Choroid plexus epithelial cell (primary cell): ENCODE data around the gene DRC7.
"Not testable (repeated sequence)": the region's sequence is repeated elsewhere in the genome, so short reads cannot be mapped to it uniquely, and the experiment has no call there.

Source experiments
- DNase-seq: peaks from one replicate; pipeline ENCODE4 v3.0.0-alpha.2; 2010; ENCODE audit warnings: low read depth
- H3K4me3 ChIP-seq: 2 replicates; pipeline ENCODE4 v1.5.1; 2011; ENCODE audit warnings: low read depth, mild to moderate bottlenecking, control low read depth, low read length, moderate library complexity
- TF ChIP-seq, protein P1 (sequence below): conservative IDR thresholded peaks from 2 replicates; pipeline ENCODE4 v1.5.1; 2011; ENCODE audit warnings: low read depth, mild to moderate bottlenecking, control low read depth, inconsistent platforms, low read length, moderate library complexity

DRC7 gene

DNA sequence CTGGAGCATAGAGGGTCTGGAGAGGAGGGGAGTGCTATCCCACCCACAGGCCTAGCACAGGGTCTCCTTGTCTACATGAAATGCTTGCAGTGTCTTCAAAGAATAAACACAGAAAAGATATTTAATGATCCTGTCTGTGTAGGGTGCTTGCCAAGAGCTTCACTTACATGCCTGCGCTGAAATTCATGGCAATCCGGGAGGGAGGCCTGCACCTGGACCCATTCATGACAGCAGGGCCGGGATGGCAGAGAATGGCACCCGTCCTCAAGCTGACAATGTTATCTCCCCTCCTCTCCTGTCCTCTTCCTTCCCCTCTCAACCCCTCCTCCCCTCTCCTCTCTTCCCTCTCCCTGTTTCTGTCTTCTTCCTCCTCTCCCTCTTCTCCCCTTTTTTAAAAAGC lies 24.4 kb upstream of the DRC7 start:
- no peak overlapping the region for H3K4me3 ChIP-seq
- DNase-seq = no peak
- TF ChIP-seq, protein P1, sequence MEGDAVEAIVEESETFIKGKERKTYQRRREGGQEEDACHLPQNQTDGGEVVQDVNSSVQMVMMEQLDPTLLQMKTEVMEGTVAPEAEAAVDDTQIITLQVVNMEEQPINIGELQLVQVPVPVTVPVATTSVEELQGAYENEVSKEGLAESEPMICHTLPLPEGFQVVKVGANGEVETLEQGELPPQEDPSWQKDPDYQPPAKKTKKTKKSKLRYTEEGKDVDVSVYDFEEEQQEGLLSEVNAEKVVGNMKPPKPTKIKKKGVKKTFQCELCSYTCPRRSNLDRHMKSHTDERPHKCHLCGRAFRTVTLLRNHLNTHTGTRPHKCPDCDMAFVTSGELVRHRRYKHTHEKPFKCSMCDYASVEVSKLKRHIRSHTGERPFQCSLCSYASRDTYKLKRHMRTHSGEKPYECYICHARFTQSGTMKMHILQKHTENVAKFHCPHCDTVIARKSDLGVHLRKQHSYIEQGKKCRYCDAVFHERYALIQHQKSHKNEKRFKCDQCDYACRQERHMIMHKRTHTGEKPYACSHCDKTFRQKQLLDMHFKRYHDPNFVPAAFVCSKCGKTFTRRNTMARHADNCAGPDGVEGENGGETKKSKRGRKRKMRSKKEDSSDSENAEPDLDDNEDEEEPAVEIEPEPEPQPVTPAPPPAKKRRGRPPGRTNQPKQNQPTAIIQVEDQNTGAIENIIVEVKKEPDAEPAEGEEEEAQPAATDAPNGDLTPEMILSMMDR = no peak

DNA sequence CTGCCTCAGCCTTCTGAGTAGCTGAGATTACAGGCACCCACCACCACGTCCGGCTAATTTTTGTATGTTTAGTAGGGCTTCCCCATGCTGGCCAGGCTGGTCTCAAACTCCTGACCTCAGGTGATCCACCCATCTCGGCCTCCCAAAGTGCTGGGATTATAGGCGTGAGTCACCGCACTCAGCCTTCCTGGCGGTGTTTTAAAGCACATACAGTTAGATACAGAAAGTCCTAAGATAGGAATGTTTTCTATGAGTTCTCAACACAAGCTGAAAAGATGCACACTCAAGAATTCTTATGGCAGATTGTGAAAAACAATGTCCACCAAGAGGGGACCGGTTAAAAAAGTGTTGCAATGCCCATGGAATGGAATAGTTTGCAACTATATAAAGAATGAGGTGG lies 23.2 kb upstream of the DRC7 start:
- peak; percentile 77 for DNase-seq
- H3K4me3 ChIP-seq = not testable (repeated sequence)

DNA sequence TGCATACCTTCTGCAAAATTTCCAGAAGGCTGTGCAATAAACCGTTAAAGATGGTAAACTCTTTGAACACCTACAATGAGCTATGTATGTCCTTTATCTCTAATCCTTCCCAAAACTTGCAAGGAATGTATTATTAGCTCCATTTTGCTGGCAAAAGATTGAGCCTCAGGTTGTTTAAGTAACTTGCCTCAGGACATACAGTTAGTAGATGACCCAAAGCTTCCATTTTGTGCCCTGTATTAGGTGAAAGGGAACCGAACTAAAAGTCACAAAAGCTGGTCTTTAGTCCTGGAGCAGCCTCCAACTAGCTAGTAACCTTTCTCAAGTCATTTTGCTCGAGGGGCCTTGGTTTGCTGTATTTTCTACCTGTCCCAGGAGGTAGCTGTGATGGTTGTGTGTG lies 22.2 kb upstream of the DRC7 start:
- TF ChIP-seq, protein P1 = no peak
- H3K4me3 ChIP-seq = no peak overlapping the region
- no peak for DNase-seq

DNA sequence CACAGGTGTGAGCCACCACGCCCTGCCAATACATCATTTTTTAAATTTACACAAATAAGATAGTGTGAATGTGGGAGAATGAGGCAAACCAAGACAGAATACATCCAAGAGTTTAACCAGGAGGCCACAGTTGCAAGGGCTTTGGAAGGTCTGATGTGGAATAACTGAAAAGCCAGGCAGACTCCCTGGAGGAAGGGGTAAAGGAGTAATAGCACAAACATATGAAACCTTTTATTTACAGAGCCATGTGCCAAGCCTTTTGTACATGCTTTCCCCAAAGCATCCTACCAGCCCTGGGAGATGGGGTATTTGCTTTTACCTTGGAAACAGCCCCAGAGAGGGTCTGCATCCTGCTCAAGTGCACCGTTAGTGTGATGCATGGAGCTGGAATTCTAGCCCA lies 21.8 kb upstream of the DRC7 start:
- TF ChIP-seq, protein P1 = no peak
- no peak overlapping the region for H3K4me3 ChIP-seq
- no peak for DNase-seq

DNA sequence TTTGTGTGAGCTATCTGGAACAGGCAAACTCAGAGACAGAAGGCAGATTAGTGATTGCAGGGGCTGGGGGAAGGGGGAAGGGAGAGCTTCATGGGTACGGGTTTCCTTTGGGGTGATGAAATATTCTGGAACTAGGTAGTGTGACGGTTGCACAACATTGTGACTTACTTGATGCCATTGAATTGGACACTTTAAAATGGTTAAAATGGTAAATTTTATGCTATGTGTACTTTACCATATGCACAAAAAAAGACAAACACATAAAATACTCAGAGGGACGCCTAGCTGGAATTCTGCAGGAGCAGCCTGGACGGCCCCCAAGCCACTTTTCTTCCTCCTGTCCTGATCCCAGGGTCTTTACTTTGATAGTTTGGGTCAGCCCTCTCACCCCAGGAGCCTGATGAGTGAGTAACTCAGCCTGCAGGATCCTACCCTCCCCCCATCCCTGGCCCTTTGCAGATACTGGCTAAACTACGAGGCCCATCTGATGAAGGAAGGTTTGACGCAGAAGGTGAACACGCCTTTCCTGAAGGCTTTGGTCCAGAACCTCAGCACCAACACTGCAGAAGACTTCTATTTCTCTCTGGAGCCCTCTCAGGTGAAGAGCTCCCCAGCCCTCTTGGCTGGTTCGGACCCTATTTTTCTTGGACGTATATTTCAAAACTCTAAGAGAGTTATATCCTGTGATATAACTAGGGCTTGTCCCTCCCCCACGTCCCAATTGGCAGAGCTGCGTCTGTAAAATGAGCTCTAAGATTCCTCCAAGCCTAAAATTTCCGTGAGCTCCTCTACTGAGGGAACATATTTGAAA lies 18.7 kb upstream of the DRC7 start:
- H3K4me3 ChIP-seq = no peak overlapping the region
- peak; percentile 45 for DNase-seq

DNA sequence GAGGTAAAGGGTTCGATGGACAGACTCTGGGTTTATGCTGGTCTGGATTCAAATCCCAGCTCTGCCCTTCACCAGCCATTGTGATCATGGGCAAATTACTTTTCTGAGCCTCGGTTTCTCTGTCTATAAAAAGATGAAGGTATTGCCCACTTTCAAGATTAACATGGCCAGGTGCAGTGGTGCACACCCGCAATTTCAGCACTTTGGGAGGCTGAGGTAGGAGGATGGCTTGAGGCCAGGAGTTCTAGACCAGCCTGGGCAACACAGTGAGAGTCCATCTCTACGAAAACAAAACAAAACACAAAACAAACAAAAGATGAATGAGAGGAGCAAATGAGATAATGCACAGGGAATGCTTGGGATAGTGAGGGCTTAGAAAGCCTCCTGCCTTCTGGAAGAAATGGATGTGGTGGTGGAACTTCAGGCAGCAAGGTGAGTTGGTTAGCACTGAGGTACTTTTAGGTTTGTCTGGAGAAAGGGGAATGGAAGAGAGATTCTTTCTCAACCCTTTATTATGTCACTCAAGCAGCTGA lies 18.0 kb upstream of the DRC7 start:
- H3K4me3 ChIP-seq = no peak overlapping the region
- no peak for DNase-seq
- TF ChIP-seq, protein P1 = no peak

More for the DNA sequence above, 18.7 kb upstream of the DRC7 start:
- TF ChIP-seq, protein P1 = no peak

DNA sequence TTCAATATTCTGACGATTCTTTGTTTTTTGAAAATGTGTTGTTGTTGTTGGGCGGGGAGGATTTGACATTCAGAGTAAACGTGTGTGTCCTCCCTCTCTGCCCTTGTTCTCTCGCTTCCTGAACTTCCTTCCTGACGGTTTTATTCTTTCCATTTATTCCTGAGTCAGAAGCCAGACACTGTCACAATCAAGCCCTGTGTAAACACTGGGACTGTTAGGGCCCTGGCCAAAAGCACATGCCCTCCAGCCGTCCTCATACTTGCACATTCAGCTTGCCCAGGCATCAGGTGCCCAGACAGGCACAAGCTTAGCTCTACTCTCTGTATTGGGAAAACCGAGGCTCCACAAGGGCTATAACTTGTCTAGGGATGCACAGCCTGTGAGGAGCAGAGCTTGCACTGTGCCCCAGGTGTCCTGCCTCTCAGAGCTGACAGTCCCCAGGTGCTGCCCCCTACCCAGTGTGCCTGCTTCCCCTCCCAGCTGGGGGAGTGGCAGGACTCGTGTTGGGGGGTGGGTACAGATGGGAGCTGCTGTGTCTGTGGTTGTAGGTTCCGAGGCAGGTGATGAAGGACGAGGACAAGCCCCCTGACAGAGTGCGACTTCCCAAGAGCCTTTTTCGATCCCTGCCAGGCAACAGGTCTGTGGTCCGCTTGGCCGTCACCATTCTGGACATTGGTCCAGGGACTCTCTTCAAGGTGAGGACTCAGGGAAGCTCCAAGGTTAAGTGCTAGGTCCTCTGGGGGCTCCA lies 16.8 kb upstream of the DRC7 start:
- no peak overlapping the region for H3K4me3 ChIP-seq
- TF ChIP-seq, protein P1 = no peak
- no peak for DNase-seq
